WTC11 (cell line): Measurements from ENCODE around the gene RGL1. TPM values are rescaled to one million over a fixed set of nuclear protein-coding genes. Genes with fewer than 3 reads are reported as not detected.

Source experiments
- ATAC-seq: fragments of 200-7000 bp; cut with Tn5 transposase; 2 replicates; pipeline ENCODE4 v1.10.0; 2021; ENCODE audit warnings: mild to moderate bottlenecking, moderate library complexity
- CTCF ChIA-PET: fragments of 300-600 bp; sonication (Branson Sonifier 250); formaldehyde crosslinking; loops from one replicate; lab custom pipeline; 2021; ENCODE audit warnings: antibody characterized with exemption; lab: Charles Lee
- POLR2A ChIA-PET: fragments of 350-600 bp; sonication (Branson Sonifier 250); formaldehyde crosslinking; loops from one replicate; lab custom pipeline; 2021; ENCODE audit warnings: antibody characterized with exemption; lab: Charles Lee
- DNase-seq: peaks from one replicate; pipeline ENCODE4 v3.0.0; 2021; ENCODE audit warnings: low spot score
- H3K27ac Mint-ChIP-seq: 2 replicates; pipeline ENCODE4 v1.8.0; 2021; ENCODE audit warnings: mixed read lengths
- H3K27me3 Mint-ChIP-seq: 2 replicates; pipeline ENCODE4 v1.8.0; 2021; ENCODE audit warnings: low read depth, mild to moderate bottlenecking, moderate library complexity, mixed read lengths
- H3K36me3 Mint-ChIP-seq: 2 replicates; pipeline ENCODE4 v1.8.0; 2021; ENCODE audit warnings: mixed read lengths
- H3K4me1 Mint-ChIP-seq: 2 replicates; pipeline ENCODE4 v1.8.0; 2022; ENCODE audit warnings: mixed read lengths
- H3K4me3 Mint-ChIP-seq: 2 replicates; pipeline ENCODE4 v1.8.0; 2021; ENCODE audit warnings: mild to moderate bottlenecking, moderate library complexity, mixed read lengths
- H3K9me3 Mint-ChIP-seq: 2 replicates; pipeline ENCODE4 v1.8.0; 2021; ENCODE audit warnings: mixed read lengths
- CDX4 ChIP-seq: fragments of 250-450 bp; sonication (Bioruptor Pico); IDR thresholded peaks from 2 replicates; pipeline ENCODE4 v1.9.0; 2021; ENCODE audit warnings: moderate library complexity, mild to moderate bottlenecking, inconsistent platforms, borderline replicate concordance
- CREB1 ChIP-seq: sonication (generic); formaldehyde crosslinking; IDR thresholded peaks from 2 replicates; pipeline ENCODE4 v1.8.0; 2023; ENCODE audit warnings: mild to moderate bottlenecking, missing genetic modification reagents
- E2F1 ChIP-seq: sonication (generic); formaldehyde crosslinking; IDR thresholded peaks from 2 replicates; pipeline ENCODE4 v1.8.0; 2022; ENCODE audit warnings: mild to moderate bottlenecking, missing genetic modification reagents
- ETV6 ChIP-seq: sonication (generic); formaldehyde crosslinking; IDR thresholded peaks from 2 replicates; pipeline ENCODE4 v1.8.1; 2022; ENCODE audit warnings: mild to moderate bottlenecking, missing genetic modification reagents
- FOXK1 ChIP-seq: sonication (generic); formaldehyde crosslinking; IDR thresholded peaks from 2 replicates; pipeline ENCODE4 v1.8.0; 2022; ENCODE audit warnings: mild to moderate bottlenecking, moderate library complexity, missing genetic modification reagents
- GRHL2 ChIP-seq: fragments of 250-450 bp; sonication (Bioruptor Pico); IDR thresholded peaks from 2 replicates; pipeline ENCODE4 v1.8.0; 2022; ENCODE audit warnings: mild to moderate bottlenecking, moderate library complexity; ENCODE audit not compliant: insufficient replicate concordance, severe bottlenecking
- HMGA2 ChIP-seq: fragments of 250-450 bp; sonication (Bioruptor Pico); IDR thresholded peaks from 2 replicates; pipeline ENCODE4 v1.4.0; 2021; ENCODE audit warnings: mild to moderate bottlenecking, moderate library complexity
- IRF2 ChIP-seq: sonication (generic); formaldehyde crosslinking; IDR thresholded peaks from 2 replicates; pipeline ENCODE4 v1.8.0; 2022; ENCODE audit warnings: low read depth, missing genetic modification reagents, borderline replicate concordance
- MYBL2 ChIP-seq: sonication (generic); formaldehyde crosslinking; IDR thresholded peaks from 2 replicates; pipeline ENCODE4 v1.8.1; 2023; ENCODE audit warnings: mild to moderate bottlenecking, moderate library complexity, missing genetic modification reagents
- NFE2L1 ChIP-seq: sonication (generic); formaldehyde crosslinking; IDR thresholded peaks from 2 replicates; pipeline ENCODE4 v1.8.1; 2023; ENCODE audit warnings: missing genetic modification reagents
- NR1H2 ChIP-seq: sonication (generic); formaldehyde crosslinking; IDR thresholded peaks from 2 replicates; pipeline ENCODE4 v1.9.0; 2021; ENCODE audit warnings: mild to moderate bottlenecking, moderate library complexity, missing genetic modification reagents
- NR2C2 ChIP-seq: sonication (generic); formaldehyde crosslinking; IDR thresholded peaks from 2 replicates; pipeline ENCODE4 v1.8.0; 2022; ENCODE audit warnings: mild to moderate bottlenecking, missing genetic modification reagents
- NR3C1 ChIP-seq: sonication (generic); formaldehyde crosslinking; conservative IDR thresholded peaks from 2 replicates; pipeline ENCODE4 v1.8.1; 2023; ENCODE audit warnings: low read depth, mild to moderate bottlenecking, missing genetic modification reagents
- PRRX2 ChIP-seq: fragments of 250-450 bp; sonication (Bioruptor Pico); IDR thresholded peaks from 2 replicates; pipeline ENCODE4 v1.8.0; 2021; ENCODE audit warnings: mild to moderate bottlenecking
- RELA ChIP-seq: sonication (generic); formaldehyde crosslinking; IDR thresholded peaks from 2 replicates; pipeline ENCODE4 v1.8.1; 2022; ENCODE audit warnings: missing genetic modification reagents, mild to moderate bottlenecking, borderline replicate concordance
- SMAD3 ChIP-seq: sonication (generic); formaldehyde crosslinking; IDR thresholded peaks from 2 replicates; pipeline ENCODE4 v1.8.0; 2022; ENCODE audit warnings: missing genetic modification reagents, mild to moderate bottlenecking, borderline replicate concordance
- SMAD4 ChIP-seq: sonication (generic); formaldehyde crosslinking; IDR thresholded peaks from 2 replicates; pipeline ENCODE4 v1.8.0; 2022; ENCODE audit warnings: mild to moderate bottlenecking, missing genetic modification reagents
- TEAD4 ChIP-seq: sonication (generic); formaldehyde crosslinking; IDR thresholded peaks from 2 replicates; pipeline ENCODE4 v1.8.0; 2022; ENCODE audit warnings: mild to moderate bottlenecking, missing genetic modification reagents
- ZNF232 ChIP-seq: sonication (generic); formaldehyde crosslinking; IDR thresholded peaks from 2 replicates; pipeline ENCODE4 v1.8.0; 2022; ENCODE audit warnings: mild to moderate bottlenecking, missing genetic modification reagents
- ZNF416 ChIP-seq: fragments of 250-450 bp; sonication (Bioruptor Pico); IDR thresholded peaks from 2 replicates; pipeline ENCODE4 v1.9.0; 2021; ENCODE audit warnings: mild to moderate bottlenecking, inconsistent platforms
- total RNA-seq: library from RNA; stranded (reverse); gene quantifications from 3 replicates; pipeline ENCODE4 v1.2.3, GENCODE V29; 2021
- TF ChIP-seq, protein P1 (sequence below): sonication (generic); formaldehyde crosslinking; IDR thresholded peaks from 2 replicates; pipeline ENCODE4 v1.8.1; 2023; ENCODE audit warnings: mild to moderate bottlenecking, missing genetic modification reagents, moderate library complexity
- TF ChIP-seq, protein P2 (sequence below): sonication (generic); formaldehyde crosslinking; IDR thresholded peaks from 2 replicates; pipeline ENCODE4 v1.8.1; 2023; ENCODE audit warnings: mild to moderate bottlenecking, moderate library complexity, missing genetic modification reagents
- TF ChIP-seq, protein P3 (sequence below): sonication (generic); formaldehyde crosslinking; IDR thresholded peaks from 2 replicates; pipeline ENCODE4 v1.8.1; 2023; ENCODE audit warnings: mild to moderate bottlenecking, missing genetic modification reagents, moderate library complexity
- TF ChIP-seq, protein P4 (sequence below): sonication (generic); formaldehyde crosslinking; IDR thresholded peaks from 2 replicates; pipeline ENCODE4 v1.8.0; 2023; ENCODE audit warnings: missing genetic modification reagents
- TF ChIP-seq, protein P5 (sequence below): fragments of 250-450 bp; sonication (Bioruptor Pico); IDR thresholded peaks from 2 replicates; pipeline ENCODE4 v1.9.0; 2021; ENCODE audit warnings: mild to moderate bottlenecking, borderline replicate concordance

The RGL1 gene
- total RNA-seq, 1 experiment from 2014 or later: 1.5 TPM

GRCh38 chr1:183941001-183941400, 136.1 kb downstream of the RGL1 start:
- H3K27me3 Mint-ChIP-seq: peaks cover 47% of the 10 kb centered on the region
- no peak for TF ChIP-seq ZNF416 (CRISPR knock-in tag)
- TF ChIP-seq RELA (CRISPR knock-in tag): no peak
- no peak for TF ChIP-seq TEAD4
- TF ChIP-seq GRHL2 (CRISPR knock-in tag): no peak
- TF ChIP-seq IRF2 (CRISPR knock-in tag): no peak
- no peak for TF ChIP-seq FOXK1 (CRISPR knock-in tag)
- TF ChIP-seq NFE2L1: no peak
- no peak for TF ChIP-seq HMGA2
- no peak for TF ChIP-seq MYBL2 (CRISPR knock-in tag)
- no peak for TF ChIP-seq SMAD3 (CRISPR knock-in tag)
- TF ChIP-seq, protein P1, sequence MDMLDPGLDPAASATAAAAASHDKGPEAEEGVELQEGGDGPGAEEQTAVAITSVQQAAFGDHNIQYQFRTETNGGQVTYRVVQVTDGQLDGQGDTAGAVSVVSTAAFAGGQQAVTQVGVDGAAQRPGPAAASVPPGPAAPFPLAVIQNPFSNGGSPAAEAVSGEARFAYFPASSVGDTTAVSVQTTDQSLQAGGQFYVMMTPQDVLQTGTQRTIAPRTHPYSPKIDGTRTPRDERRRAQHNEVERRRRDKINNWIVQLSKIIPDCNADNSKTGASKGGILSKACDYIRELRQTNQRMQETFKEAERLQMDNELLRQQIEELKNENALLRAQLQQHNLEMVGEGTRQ (CRISPR knock-in tag): no peak
- TF ChIP-seq SMAD4 (CRISPR knock-in tag): no peak
- TF ChIP-seq, protein P2, sequence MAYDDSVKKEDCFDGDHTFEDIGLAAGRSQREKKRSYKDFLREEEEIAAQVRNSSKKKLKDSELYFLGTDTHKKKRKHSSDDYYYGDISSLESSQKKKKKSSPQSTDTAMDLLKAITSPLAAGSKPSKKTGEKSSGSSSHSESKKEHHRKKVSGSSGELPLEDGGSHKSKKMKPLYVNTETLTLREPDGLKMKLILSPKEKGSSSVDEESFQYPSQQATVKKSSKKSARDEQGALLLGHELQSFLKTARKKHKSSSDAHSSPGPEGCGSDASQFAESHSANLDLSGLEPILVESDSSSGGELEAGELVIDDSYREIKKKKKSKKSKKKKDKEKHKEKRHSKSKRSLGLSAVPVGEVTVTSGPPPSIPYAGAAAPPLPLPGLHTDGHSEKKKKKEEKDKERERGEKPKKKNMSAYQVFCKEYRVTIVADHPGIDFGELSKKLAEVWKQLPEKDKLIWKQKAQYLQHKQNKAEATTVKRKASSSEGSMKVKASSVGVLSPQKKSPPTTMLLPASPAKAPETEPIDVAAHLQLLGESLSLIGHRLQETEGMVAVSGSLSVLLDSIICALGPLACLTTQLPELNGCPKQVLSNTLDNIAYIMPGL (CRISPR knock-in tag): no peak
- TF ChIP-seq CDX4: no peak
- no peak for TF ChIP-seq PRRX2 (CRISPR knock-in tag)
- TF ChIP-seq, protein P3, sequence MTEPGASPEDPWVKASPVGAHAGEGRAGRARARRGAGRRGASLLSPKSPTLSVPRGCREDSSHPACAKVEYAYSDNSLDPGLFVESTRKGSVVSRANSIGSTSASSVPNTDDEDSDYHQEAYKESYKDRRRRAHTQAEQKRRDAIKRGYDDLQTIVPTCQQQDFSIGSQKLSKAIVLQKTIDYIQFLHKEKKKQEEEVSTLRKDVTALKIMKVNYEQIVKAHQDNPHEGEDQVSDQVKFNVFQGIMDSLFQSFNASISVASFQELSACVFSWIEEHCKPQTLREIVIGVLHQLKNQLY (CRISPR knock-in tag): no peak
- TF ChIP-seq, protein P4, sequence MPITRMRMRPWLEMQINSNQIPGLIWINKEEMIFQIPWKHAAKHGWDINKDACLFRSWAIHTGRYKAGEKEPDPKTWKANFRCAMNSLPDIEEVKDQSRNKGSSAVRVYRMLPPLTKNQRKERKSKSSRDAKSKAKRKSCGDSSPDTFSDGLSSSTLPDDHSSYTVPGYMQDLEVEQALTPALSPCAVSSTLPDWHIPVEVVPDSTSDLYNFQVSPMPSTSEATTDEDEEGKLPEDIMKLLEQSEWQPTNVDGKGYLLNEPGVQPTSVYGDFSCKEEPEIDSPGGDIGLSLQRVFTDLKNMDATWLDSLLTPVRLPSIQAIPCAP (CRISPR knock-in tag): no peak
- TF ChIP-seq NR2C2 (CRISPR knock-in tag): no peak
- no peak for TF ChIP-seq ETV6 (CRISPR knock-in tag)
- TF ChIP-seq, all 79 proteins: peak for 0
- Mint-ChIP-seq H3K36me3 (no peaks in the 10 kb centered on the region), H3K27ac (no peak overlapping the region), H3K9me3 (no peaks in the 10 kb centered on the region), H3K4me3 (no peak overlapping the region), H3K4me1 (peaks cover 21% of the 10 kb centered on the region)
- ChIA-PET POLR2A (no interaction called here), CTCF (interaction anchor here (1.2 kb wide), 1 partner anchor 25 kb away, joined by 4 read pairs; no protein-coding TSS in a partner anchor)
- DNase-seq: no peak
- ATAC-seq: no peak

DNA sequence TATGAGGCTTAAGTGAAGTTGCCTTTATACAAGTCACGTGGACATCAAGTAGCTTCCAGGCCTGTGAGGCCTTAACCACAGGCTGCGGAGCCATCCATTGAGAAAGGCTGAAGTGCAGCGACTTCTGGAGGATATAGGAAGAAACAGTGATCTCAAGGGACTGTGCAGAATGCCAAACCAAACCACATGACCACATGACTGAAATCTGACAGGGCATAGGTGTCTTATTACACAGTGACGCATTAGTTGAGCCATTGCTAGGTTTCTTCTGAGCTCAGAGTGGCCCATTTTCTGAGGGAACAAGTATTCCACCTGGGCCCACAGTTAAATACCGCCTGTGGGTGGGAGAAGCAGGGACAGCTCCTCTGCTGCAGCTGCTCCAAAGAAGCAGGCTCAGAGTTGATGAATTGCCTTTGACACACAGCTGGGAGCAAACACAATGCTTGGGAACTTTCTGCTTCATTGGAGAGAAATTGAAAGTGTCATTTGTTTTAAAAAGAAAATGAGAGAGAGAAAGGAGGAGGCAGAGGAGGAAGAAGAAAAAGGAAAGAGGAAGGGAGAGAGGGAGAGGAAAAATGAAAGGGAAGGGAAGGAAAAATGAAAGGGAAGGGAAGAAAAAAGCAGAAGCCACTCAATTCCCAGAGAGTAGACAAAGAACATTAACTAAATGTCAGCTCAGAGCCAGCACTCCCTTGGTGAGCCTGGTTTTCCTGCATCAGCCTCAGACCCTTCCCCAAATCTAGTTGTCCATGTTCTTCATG, 138.2 kb downstream of the RGL1 start:
- no peak overlapping the region for H3K4me3 Mint-ChIP-seq
- no peak for ATAC-seq
- H3K9me3 Mint-ChIP-seq: no peaks in the 10 kb centered on the region
- POLR2A ChIA-PET: no interaction called here
- CTCF ChIA-PET: interaction anchor here (1.3 kb wide), 1 partner anchor 721 kb away, joined by 4 read pairs; no protein-coding TSS in a partner anchor
- no peak overlapping the region for H3K27ac Mint-ChIP-seq
- peaks cover 22% of the 10 kb centered on the region for H3K4me1 Mint-ChIP-seq
- no peak for DNase-seq
- no peaks in the 10 kb centered on the region for H3K36me3 Mint-ChIP-seq
- peaks cover 67% of the 10 kb centered on the region for H3K27me3 Mint-ChIP-seq
- TF ChIP-seq CREB1: no peak
- TF ChIP-seq, protein P5, sequence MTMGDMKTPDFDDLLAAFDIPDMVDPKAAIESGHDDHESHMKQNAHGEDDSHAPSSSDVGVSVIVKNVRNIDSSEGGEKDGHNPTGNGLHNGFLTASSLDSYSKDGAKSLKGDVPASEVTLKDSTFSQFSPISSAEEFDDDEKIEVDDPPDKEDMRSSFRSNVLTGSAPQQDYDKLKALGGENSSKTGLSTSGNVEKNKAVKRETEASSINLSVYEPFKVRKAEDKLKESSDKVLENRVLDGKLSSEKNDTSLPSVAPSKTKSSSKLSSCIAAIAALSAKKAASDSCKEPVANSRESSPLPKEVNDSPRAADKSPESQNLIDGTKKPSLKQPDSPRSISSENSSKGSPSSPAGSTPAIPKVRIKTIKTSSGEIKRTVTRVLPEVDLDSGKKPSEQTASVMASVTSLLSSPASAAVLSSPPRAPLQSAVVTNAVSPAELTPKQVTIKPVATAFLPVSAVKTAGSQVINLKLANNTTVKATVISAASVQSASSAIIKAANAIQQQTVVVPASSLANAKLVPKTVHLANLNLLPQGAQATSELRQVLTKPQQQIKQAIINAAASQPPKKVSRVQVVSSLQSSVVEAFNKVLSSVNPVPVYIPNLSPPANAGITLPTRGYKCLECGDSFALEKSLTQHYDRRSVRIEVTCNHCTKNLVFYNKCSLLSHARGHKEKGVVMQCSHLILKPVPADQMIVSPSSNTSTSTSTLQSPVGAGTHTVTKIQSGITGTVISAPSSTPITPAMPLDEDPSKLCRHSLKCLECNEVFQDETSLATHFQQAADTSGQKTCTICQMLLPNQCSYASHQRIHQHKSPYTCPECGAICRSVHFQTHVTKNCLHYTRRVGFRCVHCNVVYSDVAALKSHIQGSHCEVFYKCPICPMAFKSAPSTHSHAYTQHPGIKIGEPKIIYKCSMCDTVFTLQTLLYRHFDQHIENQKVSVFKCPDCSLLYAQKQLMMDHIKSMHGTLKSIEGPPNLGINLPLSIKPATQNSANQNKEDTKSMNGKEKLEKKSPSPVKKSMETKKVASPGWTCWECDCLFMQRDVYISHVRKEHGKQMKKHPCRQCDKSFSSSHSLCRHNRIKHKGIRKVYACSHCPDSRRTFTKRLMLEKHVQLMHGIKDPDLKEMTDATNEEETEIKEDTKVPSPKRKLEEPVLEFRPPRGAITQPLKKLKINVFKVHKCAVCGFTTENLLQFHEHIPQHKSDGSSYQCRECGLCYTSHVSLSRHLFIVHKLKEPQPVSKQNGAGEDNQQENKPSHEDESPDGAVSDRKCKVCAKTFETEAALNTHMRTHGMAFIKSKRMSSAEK: no peak
- no peak for TF ChIP-seq NR1H2 (CRISPR knock-in tag)
- TF ChIP-seq, protein P4 (CRISPR knock-in tag): no peak
- no peak for TF ChIP-seq FOXK1 (CRISPR knock-in tag)
- TF ChIP-seq ZNF232: no peak
- TF ChIP-seq NR3C1 (CRISPR knock-in tag): no peak
- TF ChIP-seq E2F1: no peak
